H1 (cell line): ENCODE measurements around the gene CCDC7. TPM values are rescaled to one million over a fixed set of nuclear protein-coding genes. Genes with fewer than 3 reads are reported as not detected.

ENCODE experiments used
- CTCF ChIA-PET: fragments of 300-600 bp; sonication (Branson Sonifier 250); formaldehyde crosslinking; loops from one replicate; lab custom pipeline; 2021; ENCODE audit not compliant: partially characterized antibody; lab: Charles Lee
- POLR2A ChIA-PET: fragments of 300-600 bp; sonication (Branson Sonifier 250); formaldehyde crosslinking; loops from one replicate; lab custom pipeline; 2021; ENCODE audit warnings: inconsistent platforms; ENCODE audit not compliant: partially characterized antibody; lab: Charles Lee
- DNase-seq, 2 experiments: peaks; one replicate each; pipeline versions ENCODE4 v3.0.0 to v3.0.0-alpha.2; 2010 to 2022; ENCODE audit warnings: low spot score in 2 of 2, low read depth in 1 of 2, mixed read lengths in 1 of 2
- FAIRE-seq: peaks from 2 replicates; lab custom pipeline; 2011; peaks lifted over from hg19 to GRCh38; lab: Jason Lieb, UNC
- H2AFZ ChIP-seq: 2 replicates; pipeline ENCODE4 v1.8.1; 2012; ENCODE audit warnings: low read length, inconsistent platforms
- H2AK5ac ChIP-seq: 2 replicates; pipeline ENCODE4 v1.6.1; 2013; ENCODE audit warnings: low read depth, low read length
- H2BK120ac ChIP-seq: replicated peaks from 2 replicates; pipeline ENCODE3; 2013; ENCODE audit warnings: low read depth, low read length, inconsistent platforms
- H2BK12ac ChIP-seq: 2 replicates; pipeline ENCODE4 v1.6.1; 2013; ENCODE audit warnings: low read depth, low read length
- H2BK15ac ChIP-seq: 2 replicates; pipeline ENCODE4 v1.6.1; 2013; ENCODE audit warnings: low read length
- H2BK20ac ChIP-seq: 2 replicates; pipeline ENCODE4 v1.6.1; 2013; ENCODE audit warnings: low read length
- H2BK5ac ChIP-seq: 2 replicates; pipeline ENCODE4 v1.6.1; 2013; ENCODE audit warnings: low read depth, low read length
- H3K14ac ChIP-seq: 2 replicates; pipeline ENCODE4 v1.6.1; 2013; ENCODE audit warnings: inconsistent platforms; ENCODE audit not compliant: insufficient read length
- H3K18ac ChIP-seq: 2 replicates; pipeline ENCODE4 v1.6.1; 2013; ENCODE audit warnings: low read length; ENCODE audit errors: extremely low read depth
- H3K23ac ChIP-seq: 2 replicates; pipeline ENCODE4 v1.6.1; 2013; ENCODE audit warnings: inconsistent platforms; ENCODE audit not compliant: insufficient read length
- H3K23me2 ChIP-seq: 2 replicates; pipeline ENCODE4 v1.6.1; 2013; ENCODE audit warnings: low read depth, low read length
- H3K27ac ChIP-seq: 2 replicates; pipeline ENCODE4 v1.6.1; 2011; ENCODE audit warnings: low read depth, low read length, inconsistent platforms
- H3K27me3 ChIP-seq, 4 experiments: replicated peaks in 1 of 4; 1 replicate in 1 of 4; 2 replicates in 3 of 4; pipeline versions ENCODE4 v1.6.1 to v1.8.1; 2011 to 2013; ENCODE audit warnings: low read length in 3 of 4, mild to moderate bottlenecking in 3 of 4, inconsistent platforms in 2 of 4, mixed read lengths in 2 of 4, moderate library complexity in 1 of 4; ENCODE audit not compliant: control insufficient read depth in 3 of 4, insufficient read depth in 3 of 4; ENCODE audit errors: extremely low read depth in 1 of 4
- H3K36me3 ChIP-seq, 4 experiments: 2 replicates each; pipeline versions ENCODE4 v1.6.1 to v1.8.1; 2011 to 2013; ENCODE audit warnings: mild to moderate bottlenecking in 4 of 4, low read length in 3 of 4, moderate library complexity in 2 of 4, control low read depth in 1 of 4, inconsistent platforms in 1 of 4; ENCODE audit not compliant: insufficient read depth in 4 of 4, control insufficient read depth in 2 of 4
- H3K4ac ChIP-seq: replicated peaks from 2 replicates; pipeline ENCODE3; 2013; ENCODE audit warnings: low read length, low read depth, mixed read lengths, inconsistent platforms; ENCODE audit not compliant: insufficient read length
- H3K4me1 ChIP-seq, 4 experiments: replicated peaks in 1 of 4; 1 replicate in 1 of 4; 2 replicates in 3 of 4; pipeline versions ENCODE4 v1.6.1 to v1.8.1; 2011 to 2013; ENCODE audit warnings: low read length in 3 of 4, inconsistent platforms in 2 of 4, mixed read lengths in 1 of 4; ENCODE audit not compliant: insufficient read depth in 4 of 4, control insufficient read depth in 3 of 4
- H3K4me2 ChIP-seq, 2 experiments: 2 replicates each; pipeline versions ENCODE4 v1.6.1 to v1.8.1; 2011 to 2013; ENCODE audit warnings: low read depth in 2 of 2, low read length in 2 of 2, control low read depth in 1 of 2, inconsistent platforms in 1 of 2, mild to moderate bottlenecking in 1 of 2; ENCODE audit not compliant: insufficient read depth in 1 of 2
- H3K4me3 ChIP-seq, 4 experiments: fragments of 200-600, 300-600 bp in 1 of 4; sonication (generic), shearing (Covaris generic), sonication (Bioruptor Twin) in 1 of 4; 2 replicates each; pipeline versions ENCODE4 v1.5.1 to v1.8.1; 2011 to 2016; ENCODE audit warnings: low read length in 4 of 4, low read depth in 3 of 4, control low read depth in 2 of 4, inconsistent platforms in 2 of 4, mild to moderate bottlenecking in 2 of 4, mixed read lengths in 1 of 4, moderate library complexity in 1 of 4; ENCODE audit not compliant: insufficient read depth in 2 of 4; ENCODE audit errors: extremely low read depth in 1 of 4
- H3K56ac ChIP-seq: replicated peaks from 2 replicates; pipeline ENCODE3; 2013; ENCODE audit warnings: low read depth, mild to moderate bottlenecking, mixed read lengths, low read length, inconsistent platforms; ENCODE audit not compliant: insufficient read length
- H3K79me1 ChIP-seq: 2 replicates; pipeline ENCODE4 v1.6.1; 2013; ENCODE audit warnings: low read depth, low read length, control low read depth
- H3K79me2 ChIP-seq, 2 experiments: 2 replicates each; pipeline versions ENCODE4 v1.6.1 to v1.8.1; 2012 to 2013; ENCODE audit warnings: low read length in 2 of 2, mild to moderate bottlenecking in 2 of 2, inconsistent platforms in 1 of 2; ENCODE audit not compliant: insufficient read depth in 2 of 2, control insufficient read depth in 1 of 2
- H3K9ac ChIP-seq, 4 experiments: replicated peaks in 1 of 4; 1 replicate in 1 of 4; 2 replicates in 3 of 4; pipeline versions ENCODE4 v1.6.1 to v1.8.1; 2011 to 2013; ENCODE audit warnings: low read depth in 3 of 4, low read length in 3 of 4, control low read depth in 2 of 4, mild to moderate bottlenecking in 2 of 4, moderate library complexity in 2 of 4, inconsistent platforms in 1 of 4; ENCODE audit errors: extremely low read depth in 1 of 4
- H3K9me3 ChIP-seq, 2 experiments: 2 replicates each; pipeline versions ENCODE4 v1.6.1 to v1.8.1; 2012 to 2013; ENCODE audit warnings: mild to moderate bottlenecking in 2 of 2, moderate library complexity in 2 of 2, control low read depth in 1 of 2, inconsistent platforms in 1 of 2, low read depth in 1 of 2, low read length in 1 of 2, mixed read lengths in 1 of 2; ENCODE audit not compliant: insufficient read depth in 2 of 2
- H4K20me1 ChIP-seq, 2 experiments: replicated peaks in 1 of 2; 2 replicates each; pipeline versions ENCODE3 to v1.8.1; 2011 to 2013; ENCODE audit warnings: inconsistent platforms in 2 of 2, low read length in 2 of 2, mild to moderate bottlenecking in 1 of 2; ENCODE audit not compliant: insufficient read depth in 2 of 2, control insufficient read depth in 1 of 2
- H4K5ac ChIP-seq: 2 replicates; pipeline ENCODE4 v1.6.1; 2013; ENCODE audit warnings: low read length, low read depth, mixed read lengths, inconsistent platforms; ENCODE audit not compliant: insufficient read length
- H4K8ac ChIP-seq: 2 replicates; pipeline ENCODE4 v1.8.0; 2013; ENCODE audit warnings: mild to moderate bottlenecking, moderate library complexity, low read length, inconsistent platforms; ENCODE audit not compliant: insufficient read depth; ENCODE audit errors: extremely low read depth
- H4K91ac ChIP-seq: replicated peaks from 2 replicates; pipeline ENCODE3; 2013; ENCODE audit warnings: low read length, mixed read lengths, inconsistent platforms; ENCODE audit not compliant: insufficient read length
- E2F6 ChIP-seq: IDR thresholded peaks from 2 replicates; pipeline ENCODE4 v1.6.1; 2012; ENCODE audit warnings: inconsistent platforms
- RNF2 ChIP-seq: fragments of 200-900, 300-1000 bp; sonication (generic); IDR thresholded peaks from 2 replicates; pipeline ENCODE4 v1.7.1; 2016; ENCODE audit warnings: borderline replicate concordance, low read depth, mild to moderate bottlenecking, antibody characterized with exemption, low read length; ENCODE audit not compliant: poor library complexity, severe bottlenecking; ENCODE audit errors: missing control alignments
- TAF1 ChIP-seq: IDR thresholded peaks from 2 replicates; pipeline ENCODE4 v1.6.1; 2011; ENCODE audit warnings: mild to moderate bottlenecking, low read depth, low read length
- WGBS, 2 experiments: shearing (Covaris generic) in 1 of 2; methylation state at CpG; one replicate each; pipeline versions ENCODE4 v1.1.6 to v1.1.7; 2013 to 2015; ENCODE audit warnings: low lambda C conversion rate in 2 of 2, mixed read lengths in 2 of 2, inconsistent platforms in 1 of 2, low coverage in 1 of 2, missing lambda C conversion rate in 1 of 2; ENCODE audit not compliant: insufficient replicate concordance in 2 of 2, insufficient coverage in 1 of 2, insufficient read length in 1 of 2; ENCODE audit errors: extremely low coverage in 1 of 2, missing lambda C conversion rate in 1 of 2; 5-methylcytosine and 5-hydroxymethylcytosine counted together
- polyA plus RNA-seq, 7 experiments: library from polyadenylated mRNA; depleted of rRNA in 3 of 7; stranded (reverse) in 5 of 7; unstranded in 2 of 7; fragments of >200 nt in 5 of 7; fragments of 200-250 nt in 2 of 7; gene quantifications; 1 replicate in 5 of 7; 2 replicates in 1 of 7; 4 replicates in 1 of 7; pipeline versions ENCODE4 v1.2.1 to v1.2.3, GENCODE V29; 2011 to 2013; ENCODE audit warnings: missing spikeins in 2 of 7, mixed read lengths in 2 of 7
- total RNA-seq: library from RNA; stranded (reverse); fragmentation: NEBNext Ultra II Directional; extraction: Animal tissue kit (Norgen Biotek cat#: 25700); gene quantifications from 2 replicates; pipeline ENCODE4 v1.2.1, GENCODE V29; 2021

The CCDC7 gene
- total and polyA plus RNA-seq, 2 of the 8 experiments (the other 6 are each of a cell fraction or from before 2014, with no cell fraction given), result 0.18 to 0.74 TPM

GRCh38 chr10:32744321-32744720, 298.4 kb downstream of the CCDC7 start:
- H3K79me2 ChIP-seq, result no peaks in the 10 kb centered on the region
- no peak overlapping the region for H2BK12ac ChIP-seq
- H2AFZ ChIP-seq, result no peak overlapping the region
- H2BK120ac ChIP-seq, result no peak overlapping the region
- H3K79me1 ChIP-seq, result no peaks in the 10 kb centered on the region
- H3K4me3 ChIP-seq, result no peak overlapping the region
- H2AK5ac ChIP-seq, result no peak overlapping the region
- H3K9me3 ChIP-seq, result peaks cover 3 to 7% of the 10 kb centered on the region in 2 experiments; a peak in 1 of 4 replicates
- no peak overlapping the region for H4K91ac ChIP-seq
- CTCF ChIA-PET, result no interaction called here
- H3K23me2 ChIP-seq, result no peaks in the 10 kb centered on the region
- H3K18ac ChIP-seq, result no peak overlapping the region
- no peak overlapping the region for H3K14ac ChIP-seq
- no peak overlapping the region for H3K4me2 ChIP-seq
- H4K5ac ChIP-seq, result no peak overlapping the region
- H2BK20ac ChIP-seq, result no peak overlapping the region
- H2BK5ac ChIP-seq, result no peak overlapping the region
- TF ChIP-seq E2F6 (no peak), RNF2 (no peak), TAF1 (no peak)
- H3K4me1 ChIP-seq, result no peaks in the 10 kb centered on the region
- no peak overlapping the region for H3K56ac ChIP-seq
- 80% methylated on average over 1 of the region's 1 CpG; no CpG with 5 or more reads in 1 of the 2 experiments for WGBS, 2 experiments
- H3K27me3 ChIP-seq, result no peaks in the 10 kb centered on the region
- H3K23ac ChIP-seq, result no peak overlapping the region
- H2BK15ac ChIP-seq, result no peak overlapping the region
- H3K36me3 ChIP-seq, result no peaks in the 10 kb centered on the region
- POLR2A ChIA-PET, result no interaction called here
- no peak for FAIRE-seq
- H4K8ac ChIP-seq, result no peak overlapping the region
- H4K20me1 ChIP-seq, result no peaks in the 10 kb centered on the region
- no peak overlapping the region for H3K9ac ChIP-seq
- no peak overlapping the region for H3K4ac ChIP-seq
- H3K27ac ChIP-seq, result no peak overlapping the region
- no peak for DNase-seq
